IPS-15b (cell line): Measurements from ENCODE around the gene RLN3.

ENCODE experiments used
- H3K27me3 ChIP-seq: one replicate; pipeline ENCODE4 v1.6.1; 2013; ENCODE audit warnings: low read length; ENCODE audit not compliant: control insufficient read depth, insufficient read depth
- H3K36me3 ChIP-seq: one replicate; pipeline ENCODE4 v1.6.1; 2013; ENCODE audit warnings: low read length; ENCODE audit not compliant: control insufficient read depth, insufficient read depth
- H3K4me1 ChIP-seq: one replicate; pipeline ENCODE4 v1.6.1; 2013; ENCODE audit warnings: mild to moderate bottlenecking, low read length; ENCODE audit not compliant: control insufficient read depth, insufficient read depth
- H3K4me3 ChIP-seq: one replicate; pipeline ENCODE4 v1.5.1; 2013; ENCODE audit warnings: low read depth, low read length
- H3K9ac ChIP-seq: one replicate; pipeline ENCODE4 v1.6.1; 2013; ENCODE audit warnings: low read depth, mild to moderate bottlenecking, low read length
- H3K9me3 ChIP-seq: one replicate; pipeline ENCODE4 v1.6.1; 2013; ENCODE audit warnings: mild to moderate bottlenecking, low read length; ENCODE audit not compliant: control insufficient read depth, insufficient read depth

The RLN3 gene

GRCh38 chr19:13996928-13997630 lies 30.9 kb upstream of the RLN3 start:
- Histone ChIP-seq H3K4me1 (no peaks in the 10 kb centered on the region), H3K9ac (no peak overlapping the region), H3K27me3 (no peaks in the 10 kb centered on the region), H3K9me3 (no peaks in the 10 kb centered on the region), H3K4me3 (no peak overlapping the region), H3K36me3 (peaks cover under 1% of the 10 kb centered on the region)

GRCh38 chr19:13997631-13997962 lies 30.4 kb upstream of the RLN3 start:
- H3K4me3 ChIP-seq: no peak overlapping the region
- no peaks in the 10 kb centered on the region for H3K36me3 ChIP-seq
- H3K9me3 ChIP-seq: no peaks in the 10 kb centered on the region
- no peaks in the 10 kb centered on the region for H3K4me1 ChIP-seq
- no peak overlapping the region for H3K9ac ChIP-seq
- H3K27me3 ChIP-seq: no peaks in the 10 kb centered on the region

DNA sequence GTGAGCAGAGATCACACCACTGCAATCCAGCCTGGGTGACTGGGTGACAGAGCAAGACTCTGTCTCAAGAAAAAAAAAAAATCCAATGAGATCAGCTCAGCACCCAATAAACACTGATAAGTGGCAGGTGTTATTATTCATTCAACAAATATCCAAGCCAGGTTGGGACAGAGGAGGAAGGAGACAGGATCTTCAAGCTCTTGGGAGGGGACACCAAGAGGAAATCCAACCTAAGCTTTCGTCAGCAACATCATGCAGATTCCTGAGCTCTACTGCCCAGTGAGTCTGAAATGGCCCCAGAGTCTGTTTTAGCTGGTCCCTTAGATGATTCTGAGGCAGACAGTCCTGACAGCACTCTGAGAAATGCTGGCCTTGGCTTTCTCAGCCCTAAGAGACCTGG lies 29.5 kb upstream of the RLN3 start:
- no peaks in the 10 kb centered on the region for H3K27me3 ChIP-seq
- no peak overlapping the region for H3K4me3 ChIP-seq
- H3K9me3 ChIP-seq: no peaks in the 10 kb centered on the region
- H3K36me3 ChIP-seq: no peaks in the 10 kb centered on the region
- no peak overlapping the region for H3K9ac ChIP-seq
- H3K4me1 ChIP-seq: no peaks in the 10 kb centered on the region

- Histone ChIP-seq H3K9me3 (no peaks in the 10 kb centered on the region), H3K9ac (no peak overlapping the region), H3K36me3 (no peaks in the 10 kb centered on the region), H3K27me3 (no peaks in the 10 kb centered on the region), H3K4me1 (no peaks in the 10 kb centered on the region), H3K4me3 (no peak overlapping the region)
These were observed 28.9 kb upstream of the RLN3 start for GRCh38 chr19:13999085-13999484.

DNA sequence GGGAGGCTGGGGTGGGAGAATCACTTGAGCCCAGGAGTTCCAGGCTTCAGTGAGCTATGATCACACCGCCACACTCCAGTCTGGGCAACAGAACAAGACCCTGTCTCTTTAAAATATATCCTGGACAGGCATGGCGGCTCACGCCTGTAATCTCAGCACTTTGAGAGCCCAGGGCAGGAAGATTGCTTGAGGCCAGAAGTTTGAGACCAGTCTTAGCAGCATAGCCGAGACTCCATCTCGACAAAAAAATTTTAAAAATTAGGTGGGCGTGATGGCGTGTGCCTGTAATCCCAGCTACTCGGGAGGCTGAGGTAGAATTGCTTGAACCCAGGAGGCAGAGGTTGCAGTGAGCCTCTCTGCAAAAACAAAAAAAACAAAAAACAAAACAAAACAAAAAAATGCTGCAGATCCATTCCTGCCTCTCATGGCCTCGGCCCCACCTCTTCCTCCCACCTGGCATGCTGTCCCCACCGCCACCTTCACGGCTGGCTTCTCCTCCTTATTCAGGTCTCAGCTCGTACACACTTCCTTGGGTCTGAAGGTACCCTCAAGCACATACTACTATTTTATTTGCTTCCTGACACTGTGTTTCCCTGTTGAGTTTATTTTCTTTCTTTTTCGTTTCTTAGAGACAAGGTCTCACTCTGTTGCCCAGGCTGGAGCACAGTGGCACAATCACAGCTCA lies 27.1 kb upstream of the RLN3 start:
- no peaks in the 10 kb centered on the region for H3K36me3 ChIP-seq
- no peak overlapping the region for H3K9ac ChIP-seq
- no peaks in the 10 kb centered on the region for H3K27me3 ChIP-seq
- H3K9me3 ChIP-seq: no peaks in the 10 kb centered on the region
- peaks cover 6% of the 10 kb centered on the region for H3K4me1 ChIP-seq
- no peak overlapping the region for H3K4me3 ChIP-seq

- H3K4me3 ChIP-seq: no peak overlapping the region
- H3K9ac ChIP-seq: no peak overlapping the region
- no peaks in the 10 kb centered on the region for H3K27me3 ChIP-seq
- no peaks in the 10 kb centered on the region for H3K9me3 ChIP-seq
- no peaks in the 10 kb centered on the region for H3K36me3 ChIP-seq
- H3K4me1 ChIP-seq: peaks cover 6% of the 10 kb centered on the region
These were observed 25.2 kb upstream of the RLN3 start for GRCh38 chr19:14002571-14003250.

GRCh38 chr19:14003251-14004055 lies 24.5 kb upstream of the RLN3 start:
- H3K9ac ChIP-seq: no peak overlapping the region
- H3K4me1 ChIP-seq: peaks cover 6% of the 10 kb centered on the region
- H3K9me3 ChIP-seq: no peaks in the 10 kb centered on the region
- H3K27me3 ChIP-seq: no peaks in the 10 kb centered on the region
- no peak overlapping the region for H3K4me3 ChIP-seq
- H3K36me3 ChIP-seq: no peaks in the 10 kb centered on the region

DNA sequence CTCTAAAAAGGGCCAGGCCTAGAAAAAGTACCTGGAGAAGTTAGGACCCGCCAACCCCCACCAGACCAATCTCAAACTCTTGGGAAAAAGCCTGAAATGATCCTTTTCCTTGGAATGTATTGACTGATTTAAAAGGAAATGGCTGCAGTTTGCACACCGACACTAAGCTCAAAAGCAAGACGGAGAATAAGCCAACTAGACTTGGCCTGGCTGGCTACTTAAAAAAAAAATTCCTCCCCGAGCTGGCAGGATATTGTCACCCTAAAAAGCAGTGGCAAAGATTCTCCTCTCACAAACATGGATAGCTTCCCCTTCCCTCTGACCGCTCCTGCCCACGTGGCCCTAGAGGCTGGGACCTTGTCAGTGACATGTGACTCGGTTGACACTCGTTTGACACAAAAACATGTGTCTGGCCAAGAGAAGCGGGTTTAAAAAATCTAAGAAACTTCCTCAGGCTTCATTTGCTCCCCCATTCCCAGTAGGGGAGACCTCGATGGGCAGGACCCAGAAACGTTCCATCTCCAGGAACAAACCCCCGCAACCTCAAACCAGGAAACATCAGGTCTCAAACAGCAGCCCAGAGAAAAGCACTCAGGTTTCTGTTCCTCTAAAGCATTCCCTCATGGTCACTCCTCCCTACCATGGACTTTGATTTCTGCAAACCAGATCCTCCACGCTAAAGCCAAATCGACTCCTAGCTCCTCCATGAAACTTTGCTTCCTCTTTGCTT lies 23.2 kb upstream of the RLN3 start:
- H3K9me3 ChIP-seq: no peaks in the 10 kb centered on the region
- H3K4me3 ChIP-seq: peak overlapping the region; percentile 33
- no peaks in the 10 kb centered on the region for H3K36me3 ChIP-seq
- peak overlapping the region; percentile 49 for H3K9ac ChIP-seq
- peaks cover 6% of the 10 kb centered on the region for H3K4me1 ChIP-seq
- H3K27me3 ChIP-seq: no peaks in the 10 kb centered on the region

- peaks cover 6% of the 10 kb centered on the region for H3K4me1 ChIP-seq
- peak overlapping the region; percentile 49 for H3K9ac ChIP-seq
- H3K36me3 ChIP-seq: no peaks in the 10 kb centered on the region
- H3K4me3 ChIP-seq: peak overlapping the region; percentile 90
- no peaks in the 10 kb centered on the region for H3K27me3 ChIP-seq
- H3K9me3 ChIP-seq: no peaks in the 10 kb centered on the region
These were observed 22.4 kb upstream of the RLN3 start for GRCh38 chr19:14005349-14006084.

DNA sequence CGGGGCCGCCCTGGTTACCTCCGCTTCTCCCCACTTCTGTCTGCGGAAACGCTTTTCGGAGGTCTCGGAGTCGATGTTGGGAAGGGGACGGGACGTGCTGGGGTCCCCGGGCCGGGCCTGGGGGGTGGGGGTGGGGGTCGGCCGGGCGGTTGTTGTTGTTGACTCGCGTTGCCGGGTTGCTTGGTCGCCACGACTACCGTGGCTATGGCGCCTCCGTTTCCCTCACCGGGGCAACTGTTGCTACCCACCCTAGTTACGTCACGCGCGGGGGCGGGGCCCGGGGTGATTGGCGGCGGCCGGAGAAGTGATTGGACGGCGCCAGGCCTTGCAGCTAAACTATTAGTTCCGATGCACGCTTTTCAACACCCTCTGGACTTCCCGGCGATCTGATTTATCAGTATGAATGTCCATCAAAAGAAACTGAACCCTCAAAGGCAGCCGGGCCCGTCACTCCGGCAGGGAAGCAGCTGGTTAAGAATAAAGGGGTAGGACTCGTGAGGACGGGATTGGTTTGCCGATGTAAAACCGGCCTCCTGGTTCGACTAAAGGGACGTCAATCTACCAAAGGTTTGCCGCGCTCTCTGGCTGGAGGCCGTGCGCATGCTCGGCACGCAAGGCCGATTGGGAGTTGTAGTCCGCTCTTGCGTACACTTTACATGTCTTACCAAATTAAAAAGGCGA lies 21.7 kb upstream of the RLN3 start, which contains the start of gene RFX1:
Gene RFX1, minus strand, starts transcription at position 236 of the 681 bp plus-strand sequence. CDS start 12,477 bp downstream, outside the sequence.
- Histone ChIP-seq H3K27me3 (no peaks in the 10 kb centered on the region), H3K4me1 (peaks cover 6% of the 10 kb centered on the region), H3K9ac (peak within 1 kb of the TSS; percentile 73), H3K9me3 (no peaks in the 10 kb centered on the region), H3K4me3 (peak within 1 kb of the TSS; percentile 90), H3K36me3 (no peaks in the 10 kb centered on the region)
